ENCODE data around the gene FRAT1.

FRAT1 gene

DNA sequence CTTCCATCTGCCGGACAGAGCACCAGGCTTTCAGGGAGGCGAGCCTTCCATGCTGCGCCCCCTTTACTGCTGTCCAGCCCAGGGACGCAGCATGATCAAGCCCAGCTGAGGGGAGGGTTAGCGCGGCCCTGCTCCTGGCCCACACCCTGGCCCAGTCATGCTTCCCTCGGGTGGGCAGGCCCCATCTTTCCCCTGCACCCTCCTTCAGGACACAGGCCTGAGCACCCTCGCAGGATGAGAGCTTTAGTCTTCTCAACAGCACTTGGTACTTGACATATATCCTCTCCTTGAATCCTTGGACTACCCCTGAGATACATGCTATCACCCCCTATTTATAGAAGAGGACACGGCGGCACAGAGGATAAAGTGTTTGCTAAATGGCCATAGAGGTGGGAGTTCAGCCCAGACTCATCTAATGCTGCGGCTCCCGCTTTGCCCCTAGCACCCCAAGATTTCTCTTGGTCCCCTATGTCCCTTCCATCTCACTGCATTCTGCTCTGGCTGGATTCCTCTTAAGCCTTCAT is 48.1 kb downstream of the FRAT1 start:
- TF ChIP-seq, protein P1, sequence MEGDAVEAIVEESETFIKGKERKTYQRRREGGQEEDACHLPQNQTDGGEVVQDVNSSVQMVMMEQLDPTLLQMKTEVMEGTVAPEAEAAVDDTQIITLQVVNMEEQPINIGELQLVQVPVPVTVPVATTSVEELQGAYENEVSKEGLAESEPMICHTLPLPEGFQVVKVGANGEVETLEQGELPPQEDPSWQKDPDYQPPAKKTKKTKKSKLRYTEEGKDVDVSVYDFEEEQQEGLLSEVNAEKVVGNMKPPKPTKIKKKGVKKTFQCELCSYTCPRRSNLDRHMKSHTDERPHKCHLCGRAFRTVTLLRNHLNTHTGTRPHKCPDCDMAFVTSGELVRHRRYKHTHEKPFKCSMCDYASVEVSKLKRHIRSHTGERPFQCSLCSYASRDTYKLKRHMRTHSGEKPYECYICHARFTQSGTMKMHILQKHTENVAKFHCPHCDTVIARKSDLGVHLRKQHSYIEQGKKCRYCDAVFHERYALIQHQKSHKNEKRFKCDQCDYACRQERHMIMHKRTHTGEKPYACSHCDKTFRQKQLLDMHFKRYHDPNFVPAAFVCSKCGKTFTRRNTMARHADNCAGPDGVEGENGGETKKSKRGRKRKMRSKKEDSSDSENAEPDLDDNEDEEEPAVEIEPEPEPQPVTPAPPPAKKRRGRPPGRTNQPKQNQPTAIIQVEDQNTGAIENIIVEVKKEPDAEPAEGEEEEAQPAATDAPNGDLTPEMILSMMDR (IDR thresholded peaks at IDR 0.05; ENCODE audit: insufficient read depth, low read length, poor library complexity, severe bottlenecking) = no peak
- no peaks in the 10 kb centered on the region for H3K27me3 ChIP-seq (replicated peaks; ENCODE audit: control insufficient read depth, insufficient read depth, low read length)
- peaks cover 36% of the 10 kb centered on the region for H3K36me3 ChIP-seq (ENCODE audit: control insufficient read depth, insufficient read depth, low read length)
- H3K4me3 ChIP-seq (replicated peaks; ENCODE audit: low read depth, low read length) = no peak overlapping the region
- no peak for DNase-seq (ENCODE audit: extremely low read depth, insufficient read length)

Measured in GM06990 (cell line).